Neural progenitor cell (in vitro differentiated cells): ENCODE results near the gene PLEKHA7.

Experiments
- CTCF ChIP-seq: fragments of 200-600 bp; sonication (generic); IDR thresholded peaks from 2 replicates; pipeline ENCODE4 v1.5.1; 2017; ENCODE audit warnings: antibody characterized with exemption, mild to moderate bottlenecking
- EZH2 ChIP-seq: fragments of 200-600 bp; sonication (generic); IDR thresholded peaks from 2 replicates; pipeline ENCODE4 v1.6.1; 2017; ENCODE audit warnings: antibody characterized with exemption, mild to moderate bottlenecking, moderate library complexity
- EZH2phosphoT487 ChIP-seq: fragments of 200-600 bp; sonication (generic); IDR thresholded peaks from 2 replicates; pipeline ENCODE4 v1.6.1; 2017; ENCODE audit warnings: antibody characterized with exemption

DNA sequence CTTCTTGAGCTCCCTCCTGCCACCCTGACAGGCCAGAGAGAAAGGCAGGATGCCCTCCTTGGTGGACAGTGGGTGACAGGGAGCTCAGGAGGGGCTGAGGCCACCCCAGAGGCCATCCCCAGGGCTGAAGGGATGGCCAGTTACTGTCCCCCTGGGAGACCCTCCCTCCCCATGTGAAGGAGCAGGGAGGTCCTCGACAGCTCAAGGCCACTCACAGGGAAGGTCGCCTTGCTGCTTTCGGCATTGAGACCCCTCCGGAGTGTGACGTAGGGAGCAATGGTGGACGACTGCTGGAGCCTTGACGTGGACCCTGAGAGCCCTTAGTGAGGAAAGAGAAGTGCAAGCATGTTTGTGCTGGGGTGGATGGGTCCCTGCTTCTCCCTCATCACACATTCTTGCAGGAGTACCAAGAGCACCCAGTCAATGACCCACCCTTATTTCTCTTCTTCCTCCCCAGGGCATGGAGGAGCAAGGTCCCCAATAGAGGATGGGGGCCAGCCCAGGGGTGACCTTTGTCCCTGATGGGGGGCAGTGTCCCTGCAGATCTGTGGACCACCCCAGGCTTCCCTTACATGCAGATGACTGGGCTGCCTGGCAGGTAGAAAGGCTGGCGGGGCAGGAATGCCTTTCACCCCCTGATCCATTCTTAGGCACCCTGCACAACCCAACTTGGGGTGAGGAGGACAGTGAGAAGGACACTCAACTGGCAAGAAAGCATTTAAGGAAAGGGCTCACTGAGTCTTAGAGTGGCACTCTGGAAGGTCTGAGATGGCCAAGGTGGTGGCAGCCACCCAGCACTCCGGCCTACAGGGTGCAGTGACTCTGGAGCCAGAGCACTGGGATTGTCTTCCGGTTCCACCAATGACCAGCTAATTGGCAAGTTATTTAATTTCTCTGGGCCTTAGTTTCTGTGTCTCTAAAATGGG, 224.4 kb downstream of the PLEKHA7 start:
- no peak for TF ChIP-seq CTCF
- no peak for TF ChIP-seq EZH2
- no peak for TF ChIP-seq EZH2phosphoT487
